ENCODE measurements around the gene MEGF11. TPM values are rescaled to one million over a fixed set of nuclear protein-coding genes. Genes with fewer than 3 reads are reported as not detected.

Gene MEGF11
- total RNA-seq = under 0.01 TPM in 1 of 2 replicates, not detected in the other

GRCh38 chr15:66253418-66254088 lies at the start of gene MEGF11:
TSS of gene MEGF11 (minus strand) at chr15:66253750. CDS start at chr15:66128403, 125,347 bp downstream.
- H3K4me3 ChIP-seq (ENCODE audit: low read depth, low read length) = peak within 1 kb of the TSS; percentile 54
- DNase-seq (ENCODE audit: low read depth) = peak; percentile 43
- TF ChIP-seq, protein P1, sequence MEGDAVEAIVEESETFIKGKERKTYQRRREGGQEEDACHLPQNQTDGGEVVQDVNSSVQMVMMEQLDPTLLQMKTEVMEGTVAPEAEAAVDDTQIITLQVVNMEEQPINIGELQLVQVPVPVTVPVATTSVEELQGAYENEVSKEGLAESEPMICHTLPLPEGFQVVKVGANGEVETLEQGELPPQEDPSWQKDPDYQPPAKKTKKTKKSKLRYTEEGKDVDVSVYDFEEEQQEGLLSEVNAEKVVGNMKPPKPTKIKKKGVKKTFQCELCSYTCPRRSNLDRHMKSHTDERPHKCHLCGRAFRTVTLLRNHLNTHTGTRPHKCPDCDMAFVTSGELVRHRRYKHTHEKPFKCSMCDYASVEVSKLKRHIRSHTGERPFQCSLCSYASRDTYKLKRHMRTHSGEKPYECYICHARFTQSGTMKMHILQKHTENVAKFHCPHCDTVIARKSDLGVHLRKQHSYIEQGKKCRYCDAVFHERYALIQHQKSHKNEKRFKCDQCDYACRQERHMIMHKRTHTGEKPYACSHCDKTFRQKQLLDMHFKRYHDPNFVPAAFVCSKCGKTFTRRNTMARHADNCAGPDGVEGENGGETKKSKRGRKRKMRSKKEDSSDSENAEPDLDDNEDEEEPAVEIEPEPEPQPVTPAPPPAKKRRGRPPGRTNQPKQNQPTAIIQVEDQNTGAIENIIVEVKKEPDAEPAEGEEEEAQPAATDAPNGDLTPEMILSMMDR (IDR thresholded peaks at IDR 0.05; ENCODE audit: insufficient read depth, low read depth, low read length) = no peak

DNA sequence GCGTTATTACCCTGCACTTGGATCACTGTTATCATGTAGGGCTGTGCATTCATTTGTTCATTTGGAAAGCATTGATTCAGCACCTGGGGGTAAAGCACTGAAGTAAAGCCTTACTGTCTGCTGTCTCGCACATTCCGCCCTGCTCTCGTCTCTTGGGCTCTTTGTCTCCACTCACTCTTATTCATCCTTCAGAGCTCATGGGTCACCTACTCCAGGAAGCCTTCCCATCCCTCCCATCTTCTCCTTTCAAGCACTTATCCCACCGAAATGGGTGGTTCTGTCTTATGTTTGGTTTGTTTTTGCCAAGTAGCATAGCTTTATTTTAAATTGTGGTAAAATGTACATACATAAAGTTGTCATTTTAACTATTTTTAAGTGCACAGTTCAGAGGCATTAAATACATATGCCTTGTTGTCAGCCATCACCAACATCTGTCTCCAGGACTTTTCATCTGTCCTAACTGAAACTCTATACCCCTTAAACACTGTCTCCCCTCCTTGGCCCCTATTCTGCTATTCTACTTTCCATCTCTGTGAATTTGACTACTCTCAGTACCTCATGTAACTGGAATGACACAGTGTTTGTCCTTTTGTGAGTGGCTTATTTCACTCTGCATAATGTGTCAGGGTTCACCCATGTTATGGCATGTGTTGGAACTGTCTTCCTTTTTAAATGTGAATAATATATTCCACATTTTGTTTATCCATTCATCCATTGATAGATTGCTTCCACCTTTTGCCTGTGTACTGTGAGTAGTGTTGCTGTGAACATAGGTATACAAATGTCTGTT lies 49.1 kb upstream of the MEGF11 start:
- TF ChIP-seq, protein P1 (IDR thresholded peaks at IDR 0.05; ENCODE audit: insufficient read depth, low read depth, low read length) = no peak
- DNase-seq (ENCODE audit: low read depth) = no peak
- no peak overlapping the region for H3K4me3 ChIP-seq (ENCODE audit: low read depth, low read length)

GRCh38 chr15:66298803-66299251 lies 45.3 kb upstream of the MEGF11 start:
- DNase-seq (ENCODE audit: low read depth) = no peak

GRCh38 chr15:66296186-66296585 lies 42.6 kb upstream of the MEGF11 start:
- no peak for DNase-seq (ENCODE audit: low read depth)
- H3K4me3 ChIP-seq (ENCODE audit: low read depth, low read length) = no peak overlapping the region
- TF ChIP-seq, protein P1 (IDR thresholded peaks at IDR 0.05; ENCODE audit: insufficient read depth, low read depth, low read length) = no peak

More at GRCh38 chr15:66298803-66299251, 45.3 kb upstream of the MEGF11 start:
- no peak overlapping the region for H3K4me3 ChIP-seq (ENCODE audit: low read depth, low read length)
- TF ChIP-seq, protein P1 (IDR thresholded peaks at IDR 0.05; ENCODE audit: insufficient read depth, low read depth, low read length) = no peak

DNA sequence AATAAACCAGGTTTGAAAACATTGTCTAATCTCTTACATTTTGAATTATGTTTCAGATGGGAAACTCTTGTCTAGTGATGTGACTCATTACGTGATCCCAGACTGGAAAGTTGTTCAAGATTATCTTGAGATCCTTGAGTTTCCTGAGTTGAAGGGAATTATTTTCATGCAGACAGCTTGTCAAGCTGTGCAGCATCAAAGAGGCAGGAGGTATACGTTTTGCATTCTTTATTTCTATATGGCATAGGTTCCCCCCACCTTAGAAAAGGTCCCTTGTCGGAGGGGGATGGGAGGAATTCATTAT lies 41.3 kb upstream of the MEGF11 start:
- peak overlapping the region; percentile 57 for H3K4me3 ChIP-seq (ENCODE audit: low read depth, low read length)
- TF ChIP-seq, protein P1 (IDR thresholded peaks at IDR 0.05; ENCODE audit: insufficient read depth, low read depth, low read length) = no peak
- peak; percentile 63 for DNase-seq (ENCODE audit: low read depth)

DNA sequence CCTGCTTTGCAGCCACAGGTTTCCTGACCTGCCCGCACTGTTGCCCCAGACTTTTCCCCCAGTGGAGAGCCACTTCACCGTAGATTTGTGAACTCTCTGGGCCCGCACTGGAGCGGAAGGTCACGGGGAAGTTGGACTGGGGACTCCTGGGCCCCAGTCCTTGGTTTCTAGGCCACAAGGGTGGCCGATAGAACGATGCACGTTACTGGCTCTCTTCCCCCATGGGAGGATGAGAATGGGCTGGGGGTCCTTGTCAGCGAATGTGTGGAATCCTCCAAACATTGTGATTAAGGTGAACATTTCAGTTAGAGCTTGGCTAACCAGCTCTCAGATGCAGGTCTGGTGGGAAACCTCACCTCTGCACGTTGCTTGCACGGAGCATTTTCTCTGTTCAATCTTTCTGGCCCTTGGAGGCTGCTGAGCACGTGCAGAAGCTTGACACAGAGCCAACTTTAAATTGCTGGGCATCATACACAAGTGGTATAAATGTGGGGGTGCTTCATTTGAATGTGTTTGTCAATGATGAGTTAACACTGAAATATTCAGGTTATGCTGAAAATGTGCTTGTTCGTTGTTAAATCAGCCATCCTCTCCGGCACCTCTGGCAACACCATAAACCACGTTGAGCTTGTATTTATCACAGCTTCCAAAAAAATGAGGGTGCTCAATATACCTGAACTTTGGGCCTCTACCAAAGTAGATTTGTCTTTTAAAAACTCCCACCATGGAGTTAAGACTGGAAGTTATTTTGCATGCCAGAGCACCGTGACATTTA lies 40.8 kb upstream of the MEGF11 start:
- DNase-seq (ENCODE audit: low read depth) = peak; percentile 60
- TF ChIP-seq, protein P1 (IDR thresholded peaks at IDR 0.05; ENCODE audit: insufficient read depth, low read depth, low read length) = no peak
- H3K4me3 ChIP-seq (ENCODE audit: low read depth, low read length) = peak overlapping the region; percentile 57

All from fibroblast of villous mesenchyme (primary cell).